A673 (cell line): ENCODE results near the gene CALML4. TPM values are rescaled to one million over a fixed set of nuclear protein-coding genes. Genes with fewer than 3 reads are reported as not detected.
"Not testable (repeated sequence)": the region's sequence is repeated elsewhere in the genome, so short reads cannot be mapped to it uniquely, and the experiment has no call there.

Source experiments
- BruUV-seq: library from RNA; stranded (reverse); fragments of 400-500 nt; replicated peaks from 2 replicates; lab custom pipeline; 2021; lab: Mats Ljungman, UMichigan
- CTCF ChIA-PET: fragments of 300-600 bp; sonication (Branson Sonifier 250); formaldehyde crosslinking; loops from one replicate; lab custom pipeline; 2022; ENCODE audit warnings: antibody characterized with exemption; lab: Charles Lee
- POLR2A ChIA-PET: fragments of 300-600 bp; sonication (Branson Sonifier 250); formaldehyde crosslinking; loops from one replicate; lab custom pipeline; 2022; ENCODE audit warnings: antibody characterized with exemption; ENCODE audit not compliant: low non-redundant PET; lab: Charles Lee
- DNase-seq: peaks from one replicate; pipeline ENCODE4 v3.0.0-alpha.2; 2015; ENCODE audit warnings: low spot score
- H3K27ac ChIP-seq: fragments of 200-600 bp; sonication (generic); 2 replicates; pipeline ENCODE4 v1.5.1; 2016; ENCODE audit warnings: mixed run types, low read depth, mild to moderate bottlenecking, mixed read lengths, antibody characterized with exemption, low read length; ENCODE audit not compliant: poor library complexity, severe bottlenecking
- H3K27me3 ChIP-seq: fragments of 200-600 bp; sonication (generic); replicated peaks from 2 replicates; pipeline ENCODE4 v1.6.1; 2017; ENCODE audit warnings: mixed run types, low read depth, mild to moderate bottlenecking, mixed read lengths, antibody characterized with exemption, low read length; ENCODE audit not compliant: insufficient read depth, poor library complexity
- H3K36me3 ChIP-seq: fragments of 200-600 bp; sonication (generic); 2 replicates; pipeline ENCODE4 v1.6.1; 2016; ENCODE audit warnings: mixed run types, mild to moderate bottlenecking, mixed read lengths, antibody characterized with exemption, low read length; ENCODE audit not compliant: insufficient read depth, poor library complexity, severe bottlenecking
- H3K4me1 ChIP-seq: fragments of 200-600 bp; sonication (generic); 2 replicates; pipeline ENCODE4 v1.6.1; 2017; ENCODE audit warnings: mixed run types, mild to moderate bottlenecking, mixed read lengths, antibody characterized with exemption, low read length; ENCODE audit not compliant: insufficient read depth, poor library complexity, severe bottlenecking
- H3K4me3 ChIP-seq: fragments of 200-600 bp; sonication (generic); 2 replicates; pipeline ENCODE4 v1.5.1; 2016; ENCODE audit warnings: low read depth, mixed run types, mild to moderate bottlenecking, mixed read lengths, low read length; ENCODE audit not compliant: poor library complexity, severe bottlenecking
- H3K9me3 ChIP-seq: fragments of 200-600 bp; sonication (generic); 2 replicates; pipeline ENCODE4 v1.6.1; 2016; ENCODE audit warnings: mixed run types, low read depth, mild to moderate bottlenecking, mixed read lengths, antibody characterized with exemption, low read length; ENCODE audit not compliant: poor library complexity, severe bottlenecking
- EZH2 ChIP-seq: fragments of 200-600 bp; sonication (generic); IDR thresholded peaks from 2 replicates; pipeline ENCODE4 v1.6.1; 2017; ENCODE audit warnings: borderline replicate concordance, low read depth, mild to moderate bottlenecking, mixed read lengths, antibody characterized with exemption, low read length; ENCODE audit not compliant: poor library complexity, severe bottlenecking
- intact Hi-C: fragments of 100-400 bp; cut with micrococcal nuclease; formaldehyde crosslinking; loops from one replicate; pipeline ENCODE4 v1.10.0; 2022; ENCODE audit not compliant: unreplicated experiment
- total RNA-seq: library from RNA; stranded (reverse); gene quantifications from 2 replicates; pipeline ENCODE4 v1.2.3, GENCODE V29; 2021
- TF ChIP-seq, protein P1 (sequence below): fragments of 300-800, 200-600 bp; sonication (generic); conservative IDR thresholded peaks from 2 replicates; pipeline ENCODE4 v1.5.1; 2017; ENCODE audit warnings: low read depth, mild to moderate bottlenecking, antibody characterized with exemption, low read length, moderate library complexity, mixed read lengths

The CALML4 gene
- total RNA-seq, 1 experiment from 2014 or later = 9.1 TPM

DNA sequence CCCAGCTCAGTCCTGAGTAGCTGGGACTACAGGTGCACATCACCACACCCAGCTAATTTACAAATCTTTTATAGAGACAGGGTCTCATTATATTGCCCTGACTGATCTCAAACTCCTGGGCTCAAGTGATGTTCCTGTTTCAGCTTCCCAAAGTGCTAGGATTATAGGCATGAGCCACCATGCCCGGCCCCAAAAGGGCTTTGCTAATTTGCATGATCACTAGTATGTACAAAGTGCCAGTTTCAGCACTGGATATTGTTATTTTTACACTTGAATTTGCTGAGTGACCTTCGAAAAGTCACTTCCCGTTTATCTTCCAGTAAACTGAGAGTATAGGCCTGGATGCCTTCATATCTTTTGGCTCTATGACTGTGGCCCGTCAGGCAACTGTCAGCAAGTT is 12.2 kb upstream of the CALML4 start:
- Histone ChIP-seq H3K4me3 (no peak overlapping the region), H3K27ac (no peak overlapping the region), H3K4me1 (no peaks in the 10 kb centered on the region), H3K27me3 (no peaks in the 10 kb centered on the region), H3K9me3 (no peaks in the 10 kb centered on the region), H3K36me3 (peaks cover 15% of the 10 kb centered on the region)
- CTCF ChIA-PET = no interaction called here
- intact Hi-C loops = no loop called here
- BruUV-seq = no TSS peak
- POLR2A ChIA-PET = no interaction called here
- no peak for TF ChIP-seq EZH2
- TF ChIP-seq, protein P1, sequence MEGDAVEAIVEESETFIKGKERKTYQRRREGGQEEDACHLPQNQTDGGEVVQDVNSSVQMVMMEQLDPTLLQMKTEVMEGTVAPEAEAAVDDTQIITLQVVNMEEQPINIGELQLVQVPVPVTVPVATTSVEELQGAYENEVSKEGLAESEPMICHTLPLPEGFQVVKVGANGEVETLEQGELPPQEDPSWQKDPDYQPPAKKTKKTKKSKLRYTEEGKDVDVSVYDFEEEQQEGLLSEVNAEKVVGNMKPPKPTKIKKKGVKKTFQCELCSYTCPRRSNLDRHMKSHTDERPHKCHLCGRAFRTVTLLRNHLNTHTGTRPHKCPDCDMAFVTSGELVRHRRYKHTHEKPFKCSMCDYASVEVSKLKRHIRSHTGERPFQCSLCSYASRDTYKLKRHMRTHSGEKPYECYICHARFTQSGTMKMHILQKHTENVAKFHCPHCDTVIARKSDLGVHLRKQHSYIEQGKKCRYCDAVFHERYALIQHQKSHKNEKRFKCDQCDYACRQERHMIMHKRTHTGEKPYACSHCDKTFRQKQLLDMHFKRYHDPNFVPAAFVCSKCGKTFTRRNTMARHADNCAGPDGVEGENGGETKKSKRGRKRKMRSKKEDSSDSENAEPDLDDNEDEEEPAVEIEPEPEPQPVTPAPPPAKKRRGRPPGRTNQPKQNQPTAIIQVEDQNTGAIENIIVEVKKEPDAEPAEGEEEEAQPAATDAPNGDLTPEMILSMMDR = no peak
- no peak for DNase-seq

DNA sequence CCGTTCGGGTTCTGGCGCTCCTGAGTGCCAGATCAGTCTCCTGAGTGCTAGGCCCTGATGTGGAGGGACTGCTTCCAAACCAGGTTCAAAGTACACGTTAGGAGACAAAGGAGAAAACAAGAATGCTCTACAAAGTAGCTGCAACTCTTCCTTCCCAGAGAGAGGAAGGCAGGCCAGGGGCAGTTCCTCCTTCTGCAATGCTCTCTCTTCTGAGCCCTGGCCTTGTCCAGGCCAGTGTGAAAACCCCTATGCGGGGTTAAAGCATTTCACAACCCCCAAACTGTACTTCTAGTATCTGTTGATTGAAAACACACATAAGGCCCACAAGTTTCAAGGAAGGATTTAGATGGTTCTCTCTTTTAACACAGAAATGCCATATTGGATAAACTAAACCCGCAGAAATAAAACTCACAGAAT is 9.7 kb upstream of the CALML4 start:
- Histone ChIP-seq H3K4me3 (no peak overlapping the region), H3K27ac (no peak overlapping the region), H3K27me3 (no peaks in the 10 kb centered on the region), H3K9me3 (no peaks in the 10 kb centered on the region), H3K36me3 (peaks cover 15% of the 10 kb centered on the region), H3K4me1 (no peaks in the 10 kb centered on the region)
- no TSS peak for BruUV-seq
- intact Hi-C loops = no loop called here
- DNase-seq = no peak
- POLR2A ChIA-PET = interaction anchor here (0.6 kb wide), 1 partner anchor 141 kb away, joined by 3 read pairs; no protein-coding TSS in a partner anchor
- CTCF ChIA-PET = interaction anchor here (0.7 kb wide), 1 partner anchor 170 kb away, joined by 17 read pairs; no protein-coding TSS in a partner anchor
- TF ChIP-seq, protein P1 = no peak
- TF ChIP-seq EZH2 = no peak

DNA sequence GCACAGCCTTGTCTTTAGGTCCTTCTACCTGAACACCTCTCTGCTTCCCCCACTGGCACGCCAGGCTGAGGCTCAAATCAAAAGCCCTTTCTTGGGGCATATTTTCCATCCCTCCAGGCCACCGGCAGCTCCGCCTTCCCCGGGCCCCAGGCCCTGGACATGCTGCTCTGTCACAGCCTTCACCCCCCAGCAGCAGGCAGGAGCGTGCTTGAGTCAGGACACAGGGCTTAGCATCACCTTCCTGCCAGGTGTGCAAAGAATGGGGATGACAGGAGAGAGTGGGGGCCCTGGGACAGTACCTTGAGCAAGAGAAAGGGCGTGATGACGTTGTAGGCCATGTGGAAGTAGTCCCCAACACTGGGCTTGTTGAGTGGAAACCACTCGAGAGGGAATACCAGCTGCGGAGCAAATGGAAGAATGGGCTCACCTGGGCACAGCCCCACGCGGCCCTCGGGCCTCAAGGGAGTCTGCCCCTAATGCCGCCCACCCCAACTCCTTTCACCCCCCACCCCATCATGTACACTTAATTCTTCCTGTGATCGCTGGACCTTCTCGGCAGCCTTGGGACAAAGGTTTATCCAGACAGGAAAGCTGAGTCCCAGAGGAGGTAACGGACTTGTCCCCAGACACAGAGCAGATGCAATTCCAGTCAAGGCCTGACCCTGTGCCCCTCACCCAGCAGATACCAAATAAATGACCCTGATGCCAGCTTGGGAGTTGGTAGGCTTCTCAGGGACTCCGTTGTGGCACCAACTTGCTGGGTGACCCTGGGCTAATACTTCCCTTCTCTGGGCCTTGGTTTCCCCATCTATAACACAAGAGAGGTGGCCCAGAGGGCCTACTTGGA is 9.1 kb upstream of the CALML4 start:
- Histone ChIP-seq H3K9me3 (no peaks in the 10 kb centered on the region), H3K27me3 (no peaks in the 10 kb centered on the region), H3K4me3 (no peak overlapping the region), H3K4me1 (no peaks in the 10 kb centered on the region), H3K36me3 (peaks cover 15% of the 10 kb centered on the region), H3K27ac (no peak overlapping the region)
- POLR2A ChIA-PET = no interaction called here
- intact Hi-C loops = no loop called here
- TF ChIP-seq EZH2 = no peak
- TF ChIP-seq, protein P1 = no peak
- CTCF ChIA-PET = interaction anchor here (0.7 kb wide), 1 partner anchor 171 kb away, joined by 17 read pairs; no protein-coding TSS in a partner anchor
- DNase-seq = no peak
- no TSS peak for BruUV-seq

DNA sequence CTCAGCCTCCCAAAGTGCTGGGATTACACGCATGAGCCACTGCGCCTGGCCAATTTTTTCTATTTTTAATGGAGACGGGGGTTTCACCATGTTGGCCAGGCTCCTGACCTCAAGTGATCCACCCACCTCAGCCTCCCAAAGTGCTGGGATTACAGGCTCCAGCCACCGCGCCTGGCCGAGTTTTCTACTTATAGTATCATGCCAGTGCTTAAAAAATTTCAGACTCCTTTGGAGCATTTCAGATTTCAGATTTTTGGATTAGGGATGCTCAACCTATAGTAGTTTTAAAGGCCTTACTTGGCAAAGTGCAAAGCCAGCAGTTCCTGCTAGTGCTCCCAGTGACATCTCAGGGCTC is 8.3 kb upstream of the CALML4 start:
- H3K27me3 ChIP-seq, H3K4me3 ChIP-seq, H3K27ac ChIP-seq, H3K4me1 ChIP-seq, CTCF ChIA-PET, H3K9me3 ChIP-seq, POLR2A ChIA-PET, BruUV-seq, intact Hi-C loops, DNase-seq: not testable (repeated sequence)
- peaks cover 11% of the 10 kb centered on the region for H3K36me3 ChIP-seq
